NCI-H526 (cell line): ENCODE data around the gene CHRNA7.

ENCODE experiments used
- DNase-seq, 2 experiments: peaks; one replicate each; lab custom pipeline; 2025; lab: John Stamatoyannopoulos, UW

Gene CHRNA7

GRCh38 chr15:32067115-32067514, 36.8 kb downstream of the CHRNA7 start:
- DNase-seq: no peak

DNA sequence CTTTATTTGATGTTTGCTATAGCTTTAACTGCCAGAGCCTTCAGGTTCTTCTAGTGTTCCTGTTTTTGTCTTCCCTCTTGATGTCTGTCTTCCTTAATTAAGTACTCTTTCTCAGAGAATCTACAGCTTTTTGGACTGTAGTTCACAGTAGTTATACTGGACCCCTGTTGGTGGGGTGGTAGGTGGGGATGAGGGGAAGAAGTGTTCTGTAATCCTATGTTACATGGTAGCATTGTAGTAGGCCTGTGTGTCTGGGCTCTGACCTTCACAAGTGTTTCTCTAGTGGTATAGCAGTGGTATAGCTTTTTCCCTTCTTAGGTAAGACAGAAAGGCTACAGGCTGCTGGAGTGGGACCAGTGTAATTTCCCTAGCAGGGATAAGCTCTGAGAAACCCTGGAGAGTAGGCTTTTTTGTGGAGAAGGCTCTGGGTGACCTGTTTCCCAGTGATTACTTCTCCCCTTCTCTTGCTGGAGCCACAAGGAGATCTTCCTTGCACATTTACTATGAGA, 59.6 kb downstream of the CHRNA7 start:
- no peak for DNase-seq

- no peak for DNase-seq
These were observed 61.4 kb downstream of the CHRNA7 start for GRCh38 chr15:32091505-32092380.

- DNase-seq: no peak
These were observed 65.9 kb downstream of the CHRNA7 start for GRCh38 chr15:32096213-32096612.

DNA sequence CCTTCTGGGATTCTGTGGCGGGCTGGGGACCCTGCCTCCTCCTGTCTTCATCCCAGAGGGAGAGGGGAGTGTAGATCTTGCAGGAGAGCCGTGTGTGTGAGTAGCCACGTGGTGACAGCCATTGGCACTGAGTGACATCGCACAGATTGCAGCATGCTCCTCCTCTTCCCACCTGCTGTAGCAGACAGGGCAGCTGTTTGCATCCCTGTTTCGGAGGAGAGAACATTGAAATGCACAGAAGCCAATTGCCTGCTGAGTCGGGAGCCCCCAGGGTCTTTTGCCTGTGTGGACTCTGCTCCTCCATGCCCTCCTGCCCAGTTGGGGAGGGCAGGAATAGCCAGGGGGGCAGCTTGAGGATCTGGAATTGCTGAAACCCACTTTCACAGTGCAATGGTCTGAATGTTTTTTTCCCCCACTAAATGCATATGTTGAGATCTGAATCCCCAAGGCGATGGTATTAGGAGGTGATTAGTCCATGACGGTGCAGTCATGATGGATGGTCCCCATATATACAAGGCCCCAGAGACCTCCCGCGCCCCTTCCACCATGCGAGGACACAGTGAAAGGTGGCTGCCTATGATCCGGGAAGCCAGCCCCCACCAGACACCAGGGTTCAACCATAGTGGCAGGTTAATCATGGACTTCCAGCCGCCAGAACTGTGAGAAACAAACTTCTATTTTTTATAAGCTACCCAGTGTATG, 66.8 kb downstream of the CHRNA7 start:
- DNase-seq: no peak

- DNase-seq: peak in 1 of 2 experiments; percentile 24
These were observed 67.7 kb downstream of the CHRNA7 start for GRCh38 chr15:32098033-32098432.

DNA sequence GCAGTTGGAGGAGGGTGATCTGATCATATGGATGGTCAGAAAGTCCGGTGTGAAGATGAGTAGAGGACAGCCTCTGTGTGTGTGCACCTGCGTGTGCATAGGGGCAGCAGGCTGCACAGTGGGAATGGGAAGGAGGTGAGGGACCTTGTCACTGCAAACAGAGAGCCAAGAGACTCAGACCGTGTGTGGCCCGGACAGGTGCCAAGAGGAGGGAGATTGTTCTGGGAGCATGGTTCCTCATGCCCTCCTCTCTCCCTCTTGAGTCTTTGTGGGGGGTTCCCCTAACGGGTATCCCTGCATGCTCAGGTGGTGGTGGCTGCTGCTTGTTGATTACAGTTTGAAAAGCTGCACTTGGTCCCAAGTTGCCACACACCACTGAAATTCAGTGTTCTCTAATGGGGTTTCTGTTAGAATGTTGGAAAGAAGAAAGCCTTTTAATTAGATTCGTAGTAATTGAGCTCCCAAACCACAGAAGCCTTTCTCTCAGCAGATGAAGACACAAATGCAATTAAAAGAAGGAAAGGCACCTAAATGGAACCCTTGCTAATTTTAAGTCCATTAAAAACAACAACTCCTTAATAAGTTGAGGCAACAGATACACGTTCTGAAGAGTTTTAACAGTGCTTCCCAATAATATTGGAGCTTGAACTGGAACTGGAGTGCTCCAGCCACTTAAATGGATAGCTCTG, 68.9 kb downstream of the CHRNA7 start:
- peak in 1 of 2 experiments; percentile 25 for DNase-seq

- peak; percentile 68 to 85 for DNase-seq
These were observed 69.8 kb downstream of the CHRNA7 start for GRCh38 chr15:32099956-32100684.

DNA sequence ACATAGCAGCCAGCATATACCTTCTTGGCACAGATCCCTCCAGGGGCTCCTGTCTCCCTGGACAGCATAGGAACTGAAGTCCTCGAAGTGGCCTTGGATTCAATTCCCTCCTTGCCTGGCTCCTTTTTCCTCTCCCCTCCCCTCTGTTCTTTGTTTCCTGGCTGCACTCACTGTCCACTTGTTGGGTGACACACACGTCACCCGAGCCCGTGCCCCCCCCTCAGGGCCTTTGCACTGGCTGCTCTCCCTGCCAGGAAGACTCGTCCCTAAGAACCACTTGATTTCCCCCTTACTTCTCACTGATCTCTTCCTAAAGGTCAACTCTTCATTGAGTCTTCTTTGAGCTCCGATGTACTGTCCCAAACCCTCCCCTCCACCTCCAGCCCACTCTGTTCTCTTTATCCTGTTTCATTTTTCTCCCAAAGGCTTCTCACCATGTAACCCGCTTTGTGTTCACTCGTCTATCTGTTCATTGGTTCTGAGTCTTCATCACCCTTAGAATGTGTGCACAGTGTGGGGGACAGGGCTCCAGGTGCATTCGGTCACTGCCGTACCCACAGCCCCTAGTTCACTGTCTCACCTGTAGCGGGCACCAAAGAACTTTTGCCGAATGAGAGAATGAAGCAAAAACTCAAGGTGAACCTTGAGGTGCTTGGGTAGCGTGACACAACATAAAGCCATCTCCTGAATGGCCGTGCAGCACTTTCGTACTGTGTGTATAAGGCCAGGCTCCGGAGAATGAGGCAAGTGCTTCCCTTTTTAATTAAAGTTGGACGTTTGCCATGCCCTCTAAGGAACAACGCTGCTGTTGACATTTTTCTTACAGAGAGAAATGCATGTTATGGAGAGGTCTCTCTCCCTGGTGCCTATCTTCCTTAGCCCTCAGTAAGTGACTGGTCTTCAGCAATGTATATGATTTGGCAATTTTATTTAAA, 74.0 kb downstream of the CHRNA7 start:
- no peak for DNase-seq

GRCh38 chr15:32105258-32106241, 75.2 kb downstream of the CHRNA7 start:
- DNase-seq: no peak

GRCh38 chr15:32106401-32107381, 76.4 kb downstream of the CHRNA7 start:
- DNase-seq: no peak

DNA sequence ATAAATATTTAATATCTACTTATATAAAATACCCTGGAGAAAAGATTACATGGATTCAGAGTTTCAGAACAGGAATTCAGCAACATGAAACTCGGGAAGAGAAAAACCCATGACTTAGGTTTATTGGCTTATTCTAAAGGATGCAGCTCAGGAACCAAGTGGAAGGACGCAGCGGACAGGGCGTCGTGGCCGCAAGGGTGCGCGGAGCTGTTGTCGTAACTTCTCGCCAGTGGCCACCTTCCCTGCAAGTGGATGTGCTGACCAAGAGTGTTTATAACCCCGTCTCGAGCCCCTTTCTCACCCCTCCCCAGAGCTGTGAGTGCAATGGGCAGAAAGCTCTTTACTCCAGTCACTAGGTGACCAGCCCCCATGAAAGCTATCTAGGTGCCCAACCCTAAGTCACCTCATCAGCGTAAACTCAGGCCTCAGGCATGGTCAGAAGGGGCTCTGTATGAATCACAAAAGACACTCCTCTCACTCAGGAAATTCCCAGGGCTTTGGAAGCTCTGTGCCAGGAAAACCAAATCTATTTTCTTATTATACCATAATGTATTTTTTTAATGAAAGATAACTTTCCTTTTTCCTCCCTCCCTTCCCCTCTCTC, 77.3 kb downstream of the CHRNA7 start:
- no peak for DNase-seq

DNA sequence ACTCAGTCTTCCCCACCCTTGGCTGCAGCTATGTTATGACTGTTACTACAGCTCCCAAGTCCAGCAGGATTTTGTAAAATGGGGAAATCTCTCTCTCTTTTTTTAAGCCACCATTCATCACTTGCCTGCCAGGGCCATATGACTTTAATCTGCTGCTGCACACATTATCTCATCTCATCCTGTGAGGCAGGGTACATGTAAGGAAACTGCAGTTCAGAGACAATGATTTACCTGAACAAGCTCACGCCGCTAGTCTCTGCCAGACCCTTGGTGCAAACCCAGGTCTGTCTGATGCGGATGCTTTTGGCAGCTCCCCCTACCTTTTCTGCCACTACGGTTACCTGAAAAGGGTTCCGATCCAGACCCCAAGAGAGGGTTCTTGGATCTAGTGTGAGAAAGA, 78.3 kb downstream of the CHRNA7 start:
- DNase-seq: no peak

- DNase-seq: no peak
These were observed 81.8 kb downstream of the CHRNA7 start for GRCh38 chr15:32112101-32112500.

GRCh38 chr15:32113224-32113623, 82.9 kb downstream of the CHRNA7 start:
- no peak for DNase-seq

- DNase-seq: no peak
These were observed 86.8 kb downstream of the CHRNA7 start for GRCh38 chr15:32117122-32117521.

- DNase-seq: no peak
These were observed 89.0 kb downstream of the CHRNA7 start for GRCh38 chr15:32119286-32119685.
